IgD-negative memory B cell (primary cell): Measurements from ENCODE around the gene DLGAP1. TPM values are rescaled to one million over a fixed set of nuclear protein-coding genes. Genes with fewer than 3 reads are reported as not detected.

ENCODE experiments used
- H3K27ac Mint-ChIP-seq, 3 donors: one replicate each; pipeline ENCODE4 v1.8.0; 2020 to 2022; ENCODE audit warnings: mild to moderate bottlenecking in 3 of 3, mixed read lengths in 3 of 3, moderate library complexity in 1 of 3
- H3K27me3 Mint-ChIP-seq: one replicate; pipeline ENCODE4 v1.8.0; 2021; ENCODE audit warnings: mixed read lengths
- H3K36me3 Mint-ChIP-seq: one replicate; pipeline ENCODE4 v1.8.0; 2020; ENCODE audit warnings: mild to moderate bottlenecking, mixed read lengths
- H3K4me1 Mint-ChIP-seq, 3 donors: one replicate each; pipeline ENCODE4 v1.8.0; 2020 to 2022; ENCODE audit warnings: mixed read lengths in 3 of 3, mild to moderate bottlenecking in 1 of 3
- H3K4me3 Mint-ChIP-seq, 4 donors: one replicate each; pipeline ENCODE4 v1.8.0; 2020 to 2022; ENCODE audit warnings: mild to moderate bottlenecking in 4 of 4, mixed read lengths in 4 of 4, moderate library complexity in 3 of 4
- H3K9me3 Mint-ChIP-seq, 3 donors: one replicate each; pipeline ENCODE4 v1.8.0; 2020 to 2021; ENCODE audit warnings: mixed read lengths in 3 of 3, mild to moderate bottlenecking in 1 of 3
- polyA plus RNA-seq: library from polyadenylated mRNA; unstranded; fragments of 300-500 nt; fragmentation: Illumina TruSeq; gene quantifications from one replicate; pipeline ENCODE4 v1.2.3, GENCODE V29; 2021

The DLGAP1 gene
- polyA plus RNA-seq, 1 donor from 2014 or later, result not detected

- peaks cover 8 to 12% (median 10%) of the 10 kb centered on the region in 3 donors for H3K4me1 Mint-ChIP-seq
- H3K4me3 Mint-ChIP-seq, result no peak overlapping the region
- H3K9me3 Mint-ChIP-seq, result peaks cover 0 to 3% (median 2%) of the 10 kb centered on the region in 3 donors
- no peak overlapping the region for H3K27ac Mint-ChIP-seq
- peaks cover 2% of the 10 kb centered on the region for H3K36me3 Mint-ChIP-seq
- H3K27me3 Mint-ChIP-seq, result peaks cover 4% of the 10 kb centered on the region
These were observed 913.3 kb downstream of the DLGAP1 start for GRCh38 chr18:3541549-3542386.

- Mint-ChIP-seq H3K4me1 (peaks cover 6 to 9% (median 7%) of the 10 kb centered on the region in 3 donors), H3K27me3 (peaks cover 4% of the 10 kb centered on the region), H3K27ac (no peak overlapping the region), H3K36me3 (no peaks in the 10 kb centered on the region), H3K4me3 (no peak overlapping the region), H3K9me3 (peaks cover 0 to 3% (median under 1%) of the 10 kb centered on the region in 3 donors)
These were observed 914.1 kb downstream of the DLGAP1 start for GRCh38 chr18:3540805-3541548.

- H3K4me3 Mint-ChIP-seq, result no peak overlapping the region
- H3K9me3 Mint-ChIP-seq, result peaks cover 0 to 3% (median 0%) of the 10 kb centered on the region in 3 donors
- H3K36me3 Mint-ChIP-seq, result no peaks in the 10 kb centered on the region
- no peak overlapping the region for H3K27ac Mint-ChIP-seq
- peaks cover 3 to 7% (median 4%) of the 10 kb centered on the region in 3 donors for H3K4me1 Mint-ChIP-seq
- H3K27me3 Mint-ChIP-seq, result peaks cover 4% of the 10 kb centered on the region
These were observed 916.0 kb downstream of the DLGAP1 start for GRCh38 chr18:3538954-3539617.

- H3K4me3 Mint-ChIP-seq, result no peak overlapping the region
- H3K36me3 Mint-ChIP-seq, result no peaks in the 10 kb centered on the region
- peaks cover 4% of the 10 kb centered on the region for H3K27me3 Mint-ChIP-seq
- H3K9me3 Mint-ChIP-seq, result peaks cover 0 to 3% (median 0%) of the 10 kb centered on the region in 3 donors
- H3K4me1 Mint-ChIP-seq, result peaks cover 2 to 7% (median 3%) of the 10 kb centered on the region in 3 donors
- H3K27ac Mint-ChIP-seq, result peak overlapping the region in 1 of 3 donors; percentile 40
These were observed 916.7 kb downstream of the DLGAP1 start for GRCh38 chr18:3538456-3538855.

- Mint-ChIP-seq H3K36me3 (no peaks in the 10 kb centered on the region), H3K9me3 (no peaks in the 10 kb centered on the region), H3K4me3 (no peak overlapping the region), H3K27ac (no peak overlapping the region), H3K27me3 (no peaks in the 10 kb centered on the region), H3K4me1 (peaks cover 10 to 12% (median 11%) of the 10 kb centered on the region in 3 donors)
These were observed 924.3 kb downstream of the DLGAP1 start for GRCh38 chr18:3530807-3531206.

- no peaks in the 10 kb centered on the region for H3K36me3 Mint-ChIP-seq
- no peak overlapping the region for H3K4me3 Mint-ChIP-seq
- H3K27ac Mint-ChIP-seq, result no peak overlapping the region
- no peaks in the 10 kb centered on the region for H3K9me3 Mint-ChIP-seq
- no peaks in the 10 kb centered on the region for H3K27me3 Mint-ChIP-seq
- H3K4me1 Mint-ChIP-seq, result peaks cover 13 to 17% (median 15%) of the 10 kb centered on the region in 3 donors
These were observed 925.5 kb downstream of the DLGAP1 start for GRCh38 chr18:3529601-3530000.

GRCh38 chr18:3529077-3529476 lies 926.0 kb downstream of the DLGAP1 start:
- H3K27me3 Mint-ChIP-seq, result no peaks in the 10 kb centered on the region
- H3K4me3 Mint-ChIP-seq, result no peak overlapping the region
- peaks cover 13 to 17% (median 15%) of the 10 kb centered on the region in 3 donors for H3K4me1 Mint-ChIP-seq
- no peaks in the 10 kb centered on the region for H3K36me3 Mint-ChIP-seq
- H3K9me3 Mint-ChIP-seq, result peaks cover 0 to under 1% (median 0%) of the 10 kb centered on the region in 3 donors
- H3K27ac Mint-ChIP-seq, result no peak overlapping the region

- no peaks in the 10 kb centered on the region for H3K27me3 Mint-ChIP-seq
- no peaks in the 10 kb centered on the region for H3K36me3 Mint-ChIP-seq
- H3K4me3 Mint-ChIP-seq, result no peak overlapping the region
- peaks cover 0 to 4% (median 0%) of the 10 kb centered on the region in 3 donors for H3K9me3 Mint-ChIP-seq
- H3K4me1 Mint-ChIP-seq, result peaks cover 13 to 18% (median 15%) of the 10 kb centered on the region in 3 donors
- no peak overlapping the region for H3K27ac Mint-ChIP-seq
These were observed 926.9 kb downstream of the DLGAP1 start for GRCh38 chr18:3528231-3528630.

- no peaks in the 10 kb centered on the region for H3K27me3 Mint-ChIP-seq
- peak overlapping the region in 2 of 3 donors; percentile 48 to 51 for H3K27ac Mint-ChIP-seq
- H3K36me3 Mint-ChIP-seq, result no peaks in the 10 kb centered on the region
- peak overlapping the region; percentile 15 to 91 (median 48) for H3K4me3 Mint-ChIP-seq
- peaks cover 0 to 4% (median 0%) of the 10 kb centered on the region in 3 donors for H3K9me3 Mint-ChIP-seq
- peaks cover 13 to 18% (median 15%) of the 10 kb centered on the region in 3 donors for H3K4me1 Mint-ChIP-seq
These were observed 928.4 kb downstream of the DLGAP1 start for GRCh38 chr18:3526421-3527354.

GRCh38 chr18:3525870-3526420 lies 929.2 kb downstream of the DLGAP1 start:
- peaks cover 0 to 4% (median 0%) of the 10 kb centered on the region in 3 donors for H3K9me3 Mint-ChIP-seq
- peaks cover 2% of the 10 kb centered on the region for H3K36me3 Mint-ChIP-seq
- peaks cover 13 to 18% (median 15%) of the 10 kb centered on the region in 3 donors for H3K4me1 Mint-ChIP-seq
- H3K4me3 Mint-ChIP-seq, result peak overlapping the region; percentile 0 to 91 (median 47)
- H3K27ac Mint-ChIP-seq, result peak overlapping the region; percentile 3 to 51 (median 48)
- no peaks in the 10 kb centered on the region for H3K27me3 Mint-ChIP-seq

GRCh38 chr18:3524706-3525105 lies 930.4 kb downstream of the DLGAP1 start:
- H3K4me3 Mint-ChIP-seq, result no peak overlapping the region
- peaks cover 0 to 4% (median 0%) of the 10 kb centered on the region in 3 donors for H3K9me3 Mint-ChIP-seq
- H3K27me3 Mint-ChIP-seq, result no peaks in the 10 kb centered on the region
- H3K27ac Mint-ChIP-seq, result no peak overlapping the region
- H3K36me3 Mint-ChIP-seq, result peaks cover 2% of the 10 kb centered on the region
- peaks cover 13 to 18% (median 15%) of the 10 kb centered on the region in 3 donors for H3K4me1 Mint-ChIP-seq

GRCh38 chr18:3520230-3521085 lies 934.6 kb downstream of the DLGAP1 start:
- Mint-ChIP-seq H3K27ac (peak overlapping the region in 1 of 3 donors; percentile 24), H3K27me3 (no peaks in the 10 kb centered on the region), H3K4me1 (peaks cover 0 to 2% (median 1%) of the 10 kb centered on the region in 3 donors), H3K4me3 (no peak overlapping the region), H3K9me3 (peaks cover 0 to 4% (median 0%) of the 10 kb centered on the region in 3 donors), H3K36me3 (peaks cover 2% of the 10 kb centered on the region)
